ENCODE results near the gene KAZALD1.

The KAZALD1 gene

GRCh38 chr10:101075775-101076174 is 14.0 kb downstream of the KAZALD1 start:
- no peak overlapping the region for H3K27ac ChIP-seq
- H3K36me3 ChIP-seq: no peaks in the 10 kb centered on the region
- no peak overlapping the region for H3K4me3 ChIP-seq
- peaks cover 0 to 76% of the 10 kb centered on the region in 2 donors for H3K27me3 ChIP-seq
- TF ChIP-seq, protein P1, sequence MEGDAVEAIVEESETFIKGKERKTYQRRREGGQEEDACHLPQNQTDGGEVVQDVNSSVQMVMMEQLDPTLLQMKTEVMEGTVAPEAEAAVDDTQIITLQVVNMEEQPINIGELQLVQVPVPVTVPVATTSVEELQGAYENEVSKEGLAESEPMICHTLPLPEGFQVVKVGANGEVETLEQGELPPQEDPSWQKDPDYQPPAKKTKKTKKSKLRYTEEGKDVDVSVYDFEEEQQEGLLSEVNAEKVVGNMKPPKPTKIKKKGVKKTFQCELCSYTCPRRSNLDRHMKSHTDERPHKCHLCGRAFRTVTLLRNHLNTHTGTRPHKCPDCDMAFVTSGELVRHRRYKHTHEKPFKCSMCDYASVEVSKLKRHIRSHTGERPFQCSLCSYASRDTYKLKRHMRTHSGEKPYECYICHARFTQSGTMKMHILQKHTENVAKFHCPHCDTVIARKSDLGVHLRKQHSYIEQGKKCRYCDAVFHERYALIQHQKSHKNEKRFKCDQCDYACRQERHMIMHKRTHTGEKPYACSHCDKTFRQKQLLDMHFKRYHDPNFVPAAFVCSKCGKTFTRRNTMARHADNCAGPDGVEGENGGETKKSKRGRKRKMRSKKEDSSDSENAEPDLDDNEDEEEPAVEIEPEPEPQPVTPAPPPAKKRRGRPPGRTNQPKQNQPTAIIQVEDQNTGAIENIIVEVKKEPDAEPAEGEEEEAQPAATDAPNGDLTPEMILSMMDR (IDR thresholded peaks at IDR 0.05): no peak
- no peaks in the 10 kb centered on the region for H3K9me3 ChIP-seq
- no peak for DNase-seq
- intact Hi-C loops (cut with DNase I; ENCODE audit: low total_unique reads): no loop called here
- H3K4me1 ChIP-seq: no peaks in the 10 kb centered on the region

DNA sequence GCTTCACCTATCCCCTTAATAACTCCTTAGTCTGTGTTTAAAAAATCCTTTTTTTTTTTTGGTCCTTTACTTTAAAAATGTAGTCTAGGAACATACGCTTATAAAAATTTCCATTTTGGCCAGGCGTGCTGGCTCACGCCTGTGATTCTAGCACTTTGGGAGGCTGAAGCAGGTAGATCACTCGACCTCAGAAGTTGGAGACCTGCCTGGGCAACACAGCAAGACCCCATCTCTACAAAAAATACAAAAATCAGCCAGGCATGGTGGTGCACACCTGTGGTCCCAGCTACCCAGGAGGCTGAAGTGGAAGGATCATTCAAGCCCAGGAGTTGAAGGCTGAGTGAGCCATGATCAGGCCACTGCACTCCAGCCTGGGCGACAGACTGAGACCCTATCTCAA is 14.8 kb downstream of the KAZALD1 start:
- H3K27ac ChIP-seq: no peak overlapping the region
- intact Hi-C loops (cut with DNase I; ENCODE audit: low total_unique reads): no loop called here
- H3K36me3 ChIP-seq: no peaks in the 10 kb centered on the region
- TF ChIP-seq, protein P1 (IDR thresholded peaks at IDR 0.05): no peak
- no peaks in the 10 kb centered on the region for H3K9me3 ChIP-seq
- peaks cover 0 to 79% of the 10 kb centered on the region in 2 donors for H3K27me3 ChIP-seq
- H3K4me1 ChIP-seq: no peaks in the 10 kb centered on the region
- DNase-seq: no peak
- no peak overlapping the region for H3K4me3 ChIP-seq

- intact Hi-C loops (cut with DNase I; ENCODE audit: low total_unique reads): no loop called here
These were observed 18.1 kb downstream of the KAZALD1 start for GRCh38 chr10:101079874-101080273.

DNA sequence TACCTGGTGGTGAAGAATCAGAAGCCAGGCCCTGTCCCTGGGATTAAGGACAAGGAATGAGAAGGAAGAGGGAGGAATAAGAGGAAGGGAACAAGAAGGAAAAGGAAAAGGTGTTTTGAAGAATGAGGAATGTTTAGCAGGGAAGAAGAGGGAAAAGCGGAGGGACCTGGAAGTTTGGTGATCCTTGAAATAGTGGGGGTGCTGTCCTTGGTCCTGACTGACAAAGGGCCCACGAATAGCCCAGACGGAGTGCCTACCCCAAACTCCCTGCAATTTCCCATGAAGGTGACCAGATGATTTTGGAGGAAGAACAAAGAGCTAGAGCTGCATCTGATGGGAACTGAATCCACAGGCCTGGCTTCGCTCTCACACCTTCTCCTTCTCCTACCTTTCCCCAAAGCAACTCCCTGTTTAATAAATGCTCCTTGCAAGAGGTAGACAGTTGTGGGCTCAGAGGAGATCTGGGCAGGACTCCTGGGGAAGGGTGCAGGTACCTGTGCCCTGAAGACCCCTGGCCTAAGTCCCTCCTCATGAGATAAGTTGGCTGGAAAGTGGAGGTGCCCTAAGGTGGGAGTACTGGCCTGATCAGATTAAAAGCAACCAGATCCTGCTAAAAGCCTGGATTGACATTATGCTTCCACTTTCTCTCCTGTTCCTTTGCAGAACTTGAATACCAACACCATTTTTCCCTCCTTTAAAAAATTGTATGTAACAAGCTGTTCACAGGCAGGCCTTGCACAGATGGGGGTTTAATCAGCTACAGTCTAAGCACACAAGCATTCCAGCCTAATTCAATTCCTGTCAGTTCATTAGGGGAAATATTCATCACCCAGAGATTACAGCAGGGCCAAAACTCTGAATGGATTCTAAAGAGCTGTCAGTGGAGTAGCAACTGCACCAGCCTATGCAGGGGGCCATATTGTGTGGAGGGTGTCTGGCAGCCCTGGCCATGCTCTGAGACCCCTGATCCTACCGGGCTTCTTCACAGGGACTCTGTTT is 19.4 kb downstream of the KAZALD1 start:
- intact Hi-C loops (cut with DNase I; ENCODE audit: low total_unique reads): no loop called here
- peaks cover 0 to 80% of the 10 kb centered on the region in 2 donors for H3K27me3 ChIP-seq
- H3K27ac ChIP-seq: no peak overlapping the region
- no peaks in the 10 kb centered on the region for H3K4me1 ChIP-seq
- TF ChIP-seq, protein P1 (IDR thresholded peaks at IDR 0.05): no peak
- H3K4me3 ChIP-seq: no peak overlapping the region
- no peaks in the 10 kb centered on the region for H3K36me3 ChIP-seq
- no peak for DNase-seq
- H3K9me3 ChIP-seq: no peaks in the 10 kb centered on the region

More at GRCh38 chr10:101079874-101080273, 18.1 kb downstream of the KAZALD1 start:
- Histone ChIP-seq H3K4me1 (no peaks in the 10 kb centered on the region), H3K27ac (no peak overlapping the region), H3K36me3 (no peaks in the 10 kb centered on the region), H3K27me3 (peaks cover 0 to 80% of the 10 kb centered on the region in 2 donors), H3K9me3 (no peaks in the 10 kb centered on the region), H3K4me3 (no peak overlapping the region)
- DNase-seq: no peak
- TF ChIP-seq, protein P1 (IDR thresholded peaks at IDR 0.05): no peak

DNA sequence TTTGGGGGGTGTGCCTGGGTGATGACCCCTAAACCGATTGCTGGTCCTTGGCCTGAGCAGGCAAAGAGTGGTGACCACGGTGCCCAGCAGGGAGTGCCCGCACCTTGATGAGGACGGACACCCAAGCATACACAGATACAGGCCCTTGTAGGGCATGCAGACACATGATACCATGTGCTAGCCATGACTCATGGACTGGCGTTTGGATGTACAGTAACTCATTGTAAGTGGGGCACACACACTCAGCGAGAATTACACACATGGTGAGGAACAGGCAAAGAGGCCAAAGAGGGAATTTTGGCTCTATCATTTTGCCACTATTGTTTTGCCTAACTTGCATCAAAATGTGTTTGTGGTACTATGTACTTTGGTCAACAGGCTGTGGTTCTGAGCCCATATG is 24.1 kb downstream of the KAZALD1 start:
- no peaks in the 10 kb centered on the region for H3K9me3 ChIP-seq
- TF ChIP-seq, protein P1 (IDR thresholded peaks at IDR 0.05): no peak
- no peak for DNase-seq
- no peak overlapping the region for H3K4me3 ChIP-seq
- H3K36me3 ChIP-seq: no peaks in the 10 kb centered on the region
- no peak overlapping the region for H3K27ac ChIP-seq
- H3K27me3 ChIP-seq: peaks cover 0 to 87% of the 10 kb centered on the region in 2 donors
- no peaks in the 10 kb centered on the region for H3K4me1 ChIP-seq
- intact Hi-C loops (cut with DNase I; ENCODE audit: low total_unique reads): no loop called here
